Measurements from ENCODE around the gene GAS7.
"Not testable (repeated sequence)": the region's sequence is repeated elsewhere in the genome, so short reads cannot be mapped to it uniquely, and the experiment has no call there.

GAS7 gene

GRCh38 chr17:10105513-10106001 lies 92.8 kb downstream of the GAS7 start:
- DNase-seq, result no peak

DNA sequence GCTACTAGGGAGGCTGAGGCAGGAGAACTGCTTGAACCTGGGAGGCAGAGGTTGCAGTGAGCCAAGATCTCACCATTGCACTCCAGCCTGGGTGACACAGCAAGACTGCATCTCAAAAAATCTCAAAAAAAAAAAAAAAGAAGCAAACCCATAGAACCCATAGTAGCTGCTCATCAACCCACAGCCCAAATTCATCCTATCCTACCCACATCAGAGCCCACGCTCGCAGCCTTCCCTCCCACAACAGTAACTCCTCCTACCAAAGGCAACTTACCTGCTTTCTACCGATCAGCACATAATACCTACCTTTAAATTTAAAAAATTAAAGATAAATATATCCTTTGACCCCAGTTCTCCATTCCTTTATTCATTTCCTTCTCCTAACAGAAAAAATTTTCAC lies 94.7 kb downstream of the GAS7 start:
- no peak for DNase-seq

DNA sequence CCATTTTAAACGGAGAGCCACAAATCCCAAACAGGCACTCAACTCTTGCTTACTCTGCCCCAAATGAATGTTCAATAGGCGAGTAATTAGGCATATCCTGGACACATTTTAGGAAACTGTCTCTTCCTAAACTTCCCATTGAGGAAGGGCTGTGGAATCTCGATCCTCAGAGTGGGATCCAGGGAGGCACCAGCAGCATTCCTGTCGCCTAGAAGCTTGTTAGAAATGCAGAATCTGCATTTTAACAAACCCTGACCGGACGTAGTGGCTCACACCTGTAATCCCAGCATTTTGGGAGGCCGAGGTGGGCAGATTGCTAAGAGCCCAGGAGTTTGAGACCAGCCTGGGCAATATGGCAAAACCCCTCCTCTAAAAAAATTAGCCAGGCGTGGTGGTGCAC lies 95.6 kb downstream of the GAS7 start:
- no peak for DNase-seq

DNA sequence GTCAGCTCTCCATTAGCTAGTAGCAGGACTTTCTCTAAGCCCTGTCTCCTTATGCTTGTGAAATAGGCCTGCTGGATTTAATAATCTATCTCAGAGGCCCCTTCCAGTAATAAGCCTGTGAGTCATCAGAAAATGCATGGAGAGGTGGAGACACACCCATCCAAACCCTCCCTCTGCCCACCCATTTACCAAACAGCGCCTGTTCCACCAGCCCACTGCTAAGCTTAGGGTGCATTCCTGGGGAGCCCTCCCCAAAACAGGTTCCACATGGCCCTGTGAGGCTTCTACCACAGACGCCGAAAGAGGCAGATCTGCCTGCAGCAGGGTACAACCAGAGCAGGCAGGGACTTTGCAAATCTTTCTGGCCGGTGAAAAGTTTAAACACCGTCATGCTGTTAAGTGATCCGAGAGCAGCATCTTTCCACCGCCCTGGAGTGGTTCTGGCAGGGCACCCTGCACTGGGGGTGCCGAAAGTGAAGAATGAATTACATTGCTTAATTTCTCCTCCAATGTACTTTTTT lies 99.3 kb downstream of the GAS7 start:
- DNase-seq, result peak in 1 of 2 donors; percentile 11

GRCh38 chr17:10096596-10096995 lies 101.8 kb downstream of the GAS7 start:
- DNase-seq, result no peak

DNA sequence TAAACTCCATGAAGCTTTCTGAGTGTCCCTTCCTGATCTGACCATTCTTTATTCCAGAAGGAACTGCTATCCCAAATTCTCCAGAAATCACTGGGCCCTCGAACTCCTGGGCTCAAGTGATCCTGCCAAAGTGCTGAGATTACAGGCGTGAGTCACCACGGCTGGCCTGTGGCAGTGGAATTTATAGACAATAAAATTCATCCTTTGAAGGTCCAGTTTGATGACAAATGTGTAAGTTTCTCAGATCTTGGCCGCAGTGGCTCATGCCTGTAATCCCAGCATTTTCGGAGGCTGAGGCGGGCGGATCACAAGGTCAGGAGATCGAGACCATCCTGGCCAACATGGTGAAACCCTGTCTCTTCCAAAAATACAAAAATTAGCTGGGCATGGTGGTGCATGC lies 103.1 kb downstream of the GAS7 start:
- not testable (repeated sequence) for DNase-seq

DNA sequence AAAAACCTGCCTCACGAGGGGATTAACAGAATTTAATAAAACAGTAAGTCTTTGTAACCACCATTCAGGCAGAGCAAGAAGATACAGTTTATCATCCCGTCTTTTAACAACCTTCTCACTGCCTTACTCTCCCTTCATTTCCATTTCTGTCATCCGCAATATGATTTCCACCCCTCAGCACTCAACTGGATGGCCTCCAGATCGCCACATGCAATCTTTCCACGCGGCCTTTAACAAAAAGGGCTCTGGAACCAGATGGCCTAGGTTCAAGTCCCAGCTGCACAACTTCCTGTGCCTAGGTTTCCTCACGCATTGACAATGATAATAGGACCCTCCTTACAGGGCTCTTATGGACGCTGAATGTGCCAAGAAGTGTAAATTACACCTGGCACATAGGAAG lies 103.6 kb downstream of the GAS7 start:
- no peak for DNase-seq

DNA sequence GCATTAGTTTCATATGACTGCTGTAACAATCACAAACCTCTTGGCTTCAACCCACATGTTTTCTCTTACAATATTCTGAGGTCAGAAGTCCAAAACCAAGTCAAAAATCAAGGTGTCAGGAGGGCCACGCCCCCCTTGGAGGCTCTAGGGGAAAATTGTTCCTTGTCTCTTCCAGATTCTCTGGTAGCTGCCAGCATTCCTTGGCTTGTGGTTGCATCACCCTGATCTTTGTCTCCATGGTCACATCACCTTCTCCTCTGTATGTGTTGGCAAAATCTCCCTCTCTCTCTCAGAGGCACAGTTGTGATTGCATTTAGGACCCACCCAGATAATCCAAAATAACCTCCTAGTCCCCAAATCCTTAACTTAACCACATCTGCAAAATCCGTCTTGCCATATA lies 105.8 kb downstream of the GAS7 start:
- no peak for DNase-seq

GRCh38 chr17:10091046-10091445 lies 107.4 kb downstream of the GAS7 start:
- no peak for DNase-seq

DNA sequence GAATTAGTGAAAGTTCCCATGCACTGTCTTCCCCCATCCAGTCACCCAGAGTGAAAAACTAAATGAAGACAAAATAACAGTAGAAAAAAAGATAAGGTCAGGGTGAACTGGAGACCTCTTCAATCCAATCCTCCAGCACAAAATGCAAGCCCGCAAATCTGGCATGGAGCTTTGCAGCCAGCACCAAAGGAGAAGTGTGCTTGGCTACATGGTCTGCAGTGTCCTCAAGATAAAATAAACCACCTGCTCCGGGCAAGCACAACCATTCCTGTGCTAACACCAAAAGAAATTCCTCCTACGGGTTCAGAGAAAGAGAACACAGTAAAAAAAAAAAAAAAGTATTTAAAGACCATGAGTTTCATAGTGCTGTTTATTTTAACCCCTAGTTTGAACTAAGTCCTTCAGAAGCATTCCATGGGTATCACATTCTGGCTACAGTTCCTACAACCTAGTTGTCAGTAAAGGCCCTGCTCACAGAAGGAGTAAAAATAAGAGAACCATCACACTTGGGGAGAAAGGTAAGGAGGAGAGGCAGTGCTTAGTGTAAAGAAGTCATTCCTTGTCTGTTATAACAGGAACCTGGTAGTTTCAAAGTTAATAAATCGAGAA lies 109.1 kb downstream of the GAS7 start:
- no peak for DNase-seq

DNA sequence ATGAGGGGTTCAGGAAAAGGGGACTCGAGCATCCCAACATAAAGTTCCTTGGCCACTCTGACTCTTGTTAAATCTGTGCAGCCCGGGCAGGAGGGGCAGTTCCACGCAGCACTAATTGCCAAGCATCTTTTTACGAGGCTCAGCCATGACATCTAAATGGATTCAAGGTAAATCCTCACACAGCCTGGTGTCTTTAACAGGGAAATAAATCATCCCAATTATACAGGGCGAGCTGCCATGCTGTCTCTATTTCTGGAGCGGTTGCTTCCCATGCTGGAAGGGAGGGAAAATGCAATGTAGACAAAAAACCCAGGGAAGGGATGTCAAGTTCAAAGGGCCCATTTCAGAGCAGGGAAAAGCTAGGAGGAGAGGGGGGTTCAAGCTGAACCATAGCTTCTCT lies 110.0 kb downstream of the GAS7 start:
- no peak for DNase-seq

DNA sequence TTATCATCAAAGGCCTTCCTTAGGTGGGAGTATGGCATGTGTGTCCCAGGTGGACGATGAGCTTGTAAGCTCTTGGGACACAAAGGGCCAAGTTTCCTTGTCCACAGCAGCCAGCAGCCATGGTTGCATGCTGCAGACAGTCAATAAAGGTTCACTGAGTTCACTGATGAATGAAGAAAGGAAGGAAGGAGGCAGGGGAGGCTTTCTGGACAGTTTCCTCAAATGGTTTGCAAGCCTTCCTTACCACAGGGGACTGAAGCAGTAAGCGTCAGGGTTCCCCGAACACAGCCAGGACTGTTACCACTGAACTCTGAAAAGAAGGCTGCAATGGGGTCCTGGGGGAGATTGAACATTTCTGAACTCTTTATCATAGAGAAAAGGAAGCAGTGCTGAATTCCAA lies 111.1 kb downstream of the GAS7 start:
- DNase-seq, result peak in 1 of 2 donors; percentile 31

- DNase-seq, result no peak
These were observed 114.5 kb downstream of the GAS7 start for GRCh38 chr17:10083864-10084263.

DNA sequence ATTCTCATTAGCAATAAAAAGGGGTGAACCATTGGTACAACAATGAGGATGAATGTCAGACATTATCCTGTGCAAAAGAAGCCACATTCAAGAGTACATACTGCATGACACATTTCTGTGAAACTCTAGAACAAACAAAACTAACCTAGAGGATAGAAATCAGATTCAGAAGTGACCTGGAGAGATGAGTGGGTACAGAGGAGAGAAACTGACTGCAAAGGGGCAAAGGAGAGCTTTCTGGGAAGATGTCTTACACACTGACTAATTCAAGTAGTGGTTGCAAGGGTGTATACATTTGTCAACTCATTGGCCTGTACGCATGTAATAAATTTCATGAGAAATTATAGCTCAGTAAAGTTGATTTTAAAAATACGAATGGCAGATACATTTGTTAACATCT lies 115.6 kb downstream of the GAS7 start:
- no peak for DNase-seq

GRCh38 chr17:10081571-10082169 lies 116.7 kb downstream of the GAS7 start:
- DNase-seq, result peak in 1 of 2 donors; percentile 46

- DNase-seq, result peak in 1 of 2 donors; percentile 55
These were observed 120.7 kb downstream of the GAS7 start for GRCh38 chr17:10077561-10078299.

- no peak for DNase-seq
These were observed 122.5 kb downstream of the GAS7 start for GRCh38 chr17:10075919-10076318.

DNA sequence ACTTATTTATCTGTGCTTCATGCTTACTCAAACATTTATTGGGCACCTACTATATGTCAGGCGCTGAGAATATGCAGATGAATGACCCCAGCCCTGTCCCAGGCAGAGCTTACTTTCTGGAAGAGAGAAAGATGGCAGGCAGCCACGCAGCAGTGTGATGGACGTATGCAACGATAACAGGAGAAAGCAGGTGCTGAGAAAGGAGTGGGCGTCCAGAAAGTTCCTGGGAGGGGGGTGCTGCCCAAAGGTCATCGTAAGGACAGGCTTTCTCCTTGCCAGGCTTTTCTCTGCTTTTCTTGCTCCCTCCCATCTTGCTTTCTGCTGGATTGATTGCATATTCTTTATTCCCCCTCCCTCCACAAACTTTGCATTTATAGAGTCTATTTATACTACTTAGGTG lies 124.5 kb downstream of the GAS7 start:
- DNase-seq, result no peak

DNA sequence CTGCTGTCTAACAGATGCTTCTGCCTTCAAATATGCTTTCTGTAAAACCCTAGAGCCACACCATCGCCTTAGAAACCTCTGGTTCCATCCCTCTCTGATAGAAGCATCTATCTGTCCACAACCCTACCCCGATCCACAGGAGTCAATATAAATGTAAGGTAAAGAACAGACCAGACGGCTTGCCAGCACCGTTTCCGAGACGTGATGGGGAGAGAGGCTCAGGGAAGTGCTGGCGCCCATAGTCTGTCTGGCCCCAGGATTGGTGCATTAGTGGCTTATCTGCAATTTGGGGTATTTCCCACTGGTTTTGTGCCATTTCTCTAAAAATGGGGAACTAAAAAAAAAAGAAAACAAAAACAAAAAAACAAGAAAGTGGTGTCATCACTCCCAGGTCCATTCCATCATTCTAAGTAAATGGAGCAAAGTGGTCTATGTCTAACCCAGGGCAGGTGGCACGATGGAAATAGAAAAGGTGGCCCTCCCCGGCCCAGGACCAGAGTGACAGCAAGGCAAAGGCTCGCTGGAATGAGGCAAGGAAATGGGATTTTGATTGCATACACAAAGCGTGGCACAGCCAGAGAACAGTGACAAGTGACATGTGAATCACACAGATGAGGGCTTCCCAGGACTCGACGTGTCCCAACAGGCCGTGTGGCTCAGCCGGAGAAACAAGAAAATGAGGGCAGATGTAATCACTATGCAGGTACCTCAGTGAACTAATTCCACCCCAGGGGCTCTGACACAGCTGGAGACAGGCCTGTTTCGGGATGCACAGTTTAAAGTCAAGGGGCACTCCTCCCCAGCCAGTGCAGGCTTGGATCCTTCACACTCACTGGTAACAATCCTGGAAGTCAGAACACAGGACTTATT lies 125.6 kb downstream of the GAS7 start:
- DNase-seq, result peak in 1 of 2 donors; percentile 22

GRCh38 chr17:10072086-10072485 lies 126.3 kb downstream of the GAS7 start:
- no peak for DNase-seq

DNA sequence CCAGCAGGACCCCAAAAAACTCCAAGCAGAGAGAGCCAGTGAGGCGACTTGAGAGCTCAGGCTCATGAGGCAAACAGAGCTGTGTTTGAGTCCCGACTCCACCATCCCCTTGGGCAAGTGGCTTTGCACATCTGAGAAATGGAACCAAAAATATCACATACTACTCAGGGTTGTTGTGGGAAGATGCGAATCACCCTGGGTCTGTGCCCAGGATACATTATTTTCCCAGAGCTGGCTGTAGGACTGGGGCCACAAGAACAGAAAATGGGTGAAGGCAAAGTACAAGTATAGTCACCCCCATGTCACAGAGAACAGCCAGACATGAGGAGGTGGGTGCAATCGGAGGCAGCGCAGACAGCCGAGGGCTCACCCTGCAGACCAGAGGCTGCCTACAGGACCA lies 127.3 kb downstream of the GAS7 start:
- no peak for DNase-seq

DNA sequence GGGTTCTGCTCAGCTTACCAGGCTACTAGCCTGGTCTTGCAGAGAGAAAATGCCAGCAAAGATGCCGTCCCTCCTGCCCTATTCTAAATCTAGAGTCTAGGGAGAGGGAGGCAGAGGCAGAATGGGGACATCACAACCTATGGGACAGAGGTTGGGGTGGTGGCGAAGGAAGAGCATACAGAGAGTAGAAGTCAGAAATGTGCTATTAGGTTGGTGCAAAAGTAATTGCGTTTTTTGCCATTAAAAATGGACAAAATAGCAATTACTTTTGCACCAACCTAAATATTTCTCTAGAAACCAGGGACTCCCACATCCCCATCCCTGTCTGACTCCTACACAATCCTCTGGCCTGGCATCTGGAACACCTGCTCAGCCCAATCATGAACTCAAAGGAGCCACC lies 127.7 kb downstream of the GAS7 start:
- no peak for DNase-seq

DNA sequence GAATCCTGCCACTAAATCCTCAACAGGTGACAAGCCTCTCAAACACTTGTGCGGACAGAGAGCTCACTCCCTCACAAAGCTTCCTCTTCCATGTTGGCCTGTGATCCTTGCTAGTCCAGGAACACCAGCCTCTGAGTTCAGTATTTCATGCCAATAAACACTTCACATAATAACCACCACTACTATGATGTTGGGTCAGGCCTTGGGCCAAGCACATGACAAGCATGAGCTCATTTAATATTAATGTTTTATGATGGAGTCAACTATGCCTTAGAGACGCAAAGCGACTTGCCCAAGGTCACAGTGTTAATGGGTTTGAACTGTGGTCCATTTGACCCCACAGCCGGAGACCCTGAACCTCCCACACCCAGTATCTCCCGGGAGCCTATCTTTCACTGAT lies 129.1 kb downstream of the GAS7 start:
- DNase-seq, result no peak

Data from inflammatory macrophage treated with lipopolysaccharide for 1 hour (primary cell).